ENCODE measurements around the gene FLVCR2.

FLVCR2 gene

DNA sequence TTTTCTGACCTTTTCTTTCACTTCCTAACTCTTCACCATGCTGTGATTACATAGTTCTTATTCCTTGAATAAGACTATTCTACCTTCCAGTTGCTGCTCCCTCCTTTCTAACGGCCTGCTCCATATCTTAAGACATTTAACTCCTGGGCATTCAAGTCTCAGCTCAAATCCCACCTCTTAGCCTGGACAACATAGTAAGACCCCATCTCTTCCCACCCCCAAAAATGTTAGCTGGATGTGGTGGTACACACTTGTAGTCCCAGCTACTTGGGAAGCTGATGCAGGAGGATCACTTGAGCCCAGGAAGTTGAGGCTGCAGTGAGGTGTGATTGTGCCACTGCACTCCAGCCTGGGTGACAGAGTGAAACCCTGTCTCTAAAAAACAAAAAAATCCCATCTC lies 71.4 kb downstream of the FLVCR2 start:
- Mint-ChIP-seq H3K27ac (no peak overlapping the region), H3K36me3 (ENCODE audit: low read depth) (peaks cover 55% of the 10 kb centered on the region), H3K4me1 (peaks cover 30% of the 10 kb centered on the region), H3K4me3 (no peak overlapping the region), H3K9me3 (no peaks in the 10 kb centered on the region), H3K27me3 (ENCODE audit: low read depth, poor library complexity) (no peaks in the 10 kb centered on the region)
- DNase-seq = no peak
- TF ChIP-seq, protein P1, sequence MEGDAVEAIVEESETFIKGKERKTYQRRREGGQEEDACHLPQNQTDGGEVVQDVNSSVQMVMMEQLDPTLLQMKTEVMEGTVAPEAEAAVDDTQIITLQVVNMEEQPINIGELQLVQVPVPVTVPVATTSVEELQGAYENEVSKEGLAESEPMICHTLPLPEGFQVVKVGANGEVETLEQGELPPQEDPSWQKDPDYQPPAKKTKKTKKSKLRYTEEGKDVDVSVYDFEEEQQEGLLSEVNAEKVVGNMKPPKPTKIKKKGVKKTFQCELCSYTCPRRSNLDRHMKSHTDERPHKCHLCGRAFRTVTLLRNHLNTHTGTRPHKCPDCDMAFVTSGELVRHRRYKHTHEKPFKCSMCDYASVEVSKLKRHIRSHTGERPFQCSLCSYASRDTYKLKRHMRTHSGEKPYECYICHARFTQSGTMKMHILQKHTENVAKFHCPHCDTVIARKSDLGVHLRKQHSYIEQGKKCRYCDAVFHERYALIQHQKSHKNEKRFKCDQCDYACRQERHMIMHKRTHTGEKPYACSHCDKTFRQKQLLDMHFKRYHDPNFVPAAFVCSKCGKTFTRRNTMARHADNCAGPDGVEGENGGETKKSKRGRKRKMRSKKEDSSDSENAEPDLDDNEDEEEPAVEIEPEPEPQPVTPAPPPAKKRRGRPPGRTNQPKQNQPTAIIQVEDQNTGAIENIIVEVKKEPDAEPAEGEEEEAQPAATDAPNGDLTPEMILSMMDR (IDR thresholded peaks at IDR 0.05) = no peak

DNA sequence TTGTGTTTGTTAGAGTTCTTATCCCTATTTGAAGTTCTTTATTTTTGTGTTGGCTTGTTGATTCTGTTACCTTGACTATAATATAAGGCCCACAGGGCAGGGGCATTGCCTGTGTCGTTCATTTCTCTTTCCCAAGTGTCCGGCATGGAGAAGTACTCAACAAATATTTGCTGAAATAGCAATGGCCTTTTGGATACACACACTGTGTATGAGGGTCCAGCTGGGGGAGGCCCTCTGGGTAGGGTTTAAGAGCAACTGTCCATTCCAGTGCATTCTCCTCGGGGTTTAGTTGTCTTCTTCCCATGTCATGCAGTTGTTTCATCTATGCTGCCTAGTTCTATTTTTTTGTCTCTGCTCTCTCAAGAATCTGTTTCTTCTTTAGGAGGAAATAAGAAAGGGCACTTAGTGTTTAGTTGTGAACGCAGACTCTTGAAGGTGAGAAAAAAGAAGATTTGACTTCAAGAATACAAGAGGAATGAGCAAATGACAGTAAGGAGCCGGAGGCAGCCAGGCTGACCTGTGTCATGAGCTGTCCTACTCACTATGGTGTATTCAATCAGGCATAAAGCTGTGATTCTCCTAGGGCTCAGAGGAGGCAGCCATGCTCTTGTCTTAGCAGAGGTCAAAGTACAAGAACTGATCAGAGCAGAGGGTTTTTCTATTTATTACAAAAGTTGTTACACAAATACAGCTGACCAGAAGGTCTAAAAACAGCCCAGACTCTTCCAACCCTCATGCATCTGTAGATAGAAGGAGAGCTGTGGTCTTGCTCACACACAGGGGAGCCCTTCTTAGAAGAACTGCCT lies 72.0 kb downstream of the FLVCR2 start:
- TF ChIP-seq, protein P1 (IDR thresholded peaks at IDR 0.05) = no peak
- H3K4me1 Mint-ChIP-seq = peaks cover 30% of the 10 kb centered on the region
- no peak overlapping the region for H3K4me3 Mint-ChIP-seq
- DNase-seq = no peak
- H3K9me3 Mint-ChIP-seq = no peaks in the 10 kb centered on the region
- no peak overlapping the region for H3K27ac Mint-ChIP-seq
- H3K27me3 Mint-ChIP-seq (ENCODE audit: low read depth, poor library complexity) = no peaks in the 10 kb centered on the region
- H3K36me3 Mint-ChIP-seq (ENCODE audit: low read depth) = peaks cover 55% of the 10 kb centered on the region

DNA sequence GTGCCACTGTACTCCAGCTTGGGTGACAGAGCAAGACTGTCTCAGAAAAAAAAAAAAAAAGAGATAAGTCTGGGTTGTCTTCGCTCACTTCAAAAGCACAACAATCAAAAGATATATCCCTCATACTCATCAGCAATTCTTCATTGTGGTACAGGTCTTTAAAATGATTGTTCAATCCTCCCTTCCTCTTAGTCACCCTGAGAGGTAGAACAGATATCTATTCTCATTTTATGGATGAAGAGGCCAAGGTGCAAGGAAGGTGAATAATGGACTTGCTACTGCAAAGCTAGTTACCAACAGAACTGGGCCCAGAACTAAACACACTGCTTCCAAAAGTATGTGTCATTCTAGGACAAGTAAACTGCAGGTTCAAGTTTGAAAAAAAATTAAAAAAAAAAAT lies 75.1 kb downstream of the FLVCR2 start:
- peaks cover 51% of the 10 kb centered on the region for H3K36me3 Mint-ChIP-seq (ENCODE audit: low read depth)
- H3K27ac Mint-ChIP-seq = no peak overlapping the region
- H3K27me3 Mint-ChIP-seq (ENCODE audit: low read depth, poor library complexity) = no peaks in the 10 kb centered on the region
- no peak for DNase-seq
- H3K4me3 Mint-ChIP-seq = no peak overlapping the region
- H3K4me1 Mint-ChIP-seq = peaks cover 5% of the 10 kb centered on the region
- TF ChIP-seq, protein P1 (IDR thresholded peaks at IDR 0.05) = no peak
- H3K9me3 Mint-ChIP-seq = no peaks in the 10 kb centered on the region

DNA sequence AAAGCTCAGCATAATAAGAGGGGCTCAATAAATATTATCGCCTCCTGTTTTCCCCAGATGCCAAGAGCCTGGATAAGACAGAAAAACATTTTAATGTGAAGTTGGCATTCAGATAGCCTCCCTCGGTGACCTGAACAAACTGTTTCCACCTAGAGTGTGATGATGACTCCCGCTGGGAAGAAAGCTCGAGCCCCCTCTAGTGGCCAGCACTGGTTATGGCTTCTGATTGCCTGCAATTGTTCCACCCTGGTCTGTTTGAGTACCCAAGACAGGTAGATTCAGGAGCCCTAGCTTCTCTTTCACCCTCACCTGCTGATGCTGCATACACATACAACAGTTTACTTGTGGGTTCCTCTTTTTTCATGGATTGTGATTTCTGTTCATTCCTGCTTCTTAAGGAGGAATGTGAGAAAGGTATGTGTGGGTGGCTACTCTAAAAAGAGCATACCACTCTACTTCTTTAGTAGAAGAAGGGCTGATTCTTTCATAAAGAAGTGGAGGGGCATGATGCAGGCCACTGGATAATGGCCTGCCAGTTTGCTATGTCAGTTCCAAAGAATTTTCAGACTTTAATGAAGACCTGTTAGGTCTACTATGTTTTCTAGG lies 75.8 kb downstream of the FLVCR2 start:
- Mint-ChIP-seq H3K36me3 (ENCODE audit: low read depth) (peaks cover 47% of the 10 kb centered on the region), H3K27me3 (ENCODE audit: low read depth, poor library complexity) (no peaks in the 10 kb centered on the region), H3K27ac (no peak overlapping the region), H3K4me1 (peaks cover 6% of the 10 kb centered on the region), H3K4me3 (no peak overlapping the region), H3K9me3 (no peaks in the 10 kb centered on the region)
- DNase-seq = peak; percentile 86
- TF ChIP-seq, protein P1 (IDR thresholded peaks at IDR 0.05) = peak; percentile 97

DNA sequence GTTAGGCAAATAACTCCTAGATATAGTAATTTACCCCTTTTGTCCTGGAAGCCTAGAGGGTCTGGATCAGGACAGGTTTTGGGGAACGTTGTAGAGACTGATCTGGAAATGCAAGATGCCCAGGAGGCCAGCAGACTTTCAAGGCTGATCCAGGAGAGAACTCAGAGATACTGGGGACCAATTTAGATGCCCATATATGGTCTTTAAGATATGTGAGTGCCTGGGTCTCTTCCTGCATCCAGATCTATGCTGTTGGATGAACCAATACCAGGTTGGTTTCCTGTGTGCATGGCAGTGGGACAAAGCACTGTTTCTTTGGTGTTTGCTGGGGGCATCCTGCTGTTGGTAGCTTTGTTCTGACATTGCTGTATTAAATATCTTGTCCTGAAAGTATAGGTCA lies 76.8 kb downstream of the FLVCR2 start:
- Mint-ChIP-seq H3K27ac (no peak overlapping the region), H3K4me3 (no peak overlapping the region), H3K9me3 (no peaks in the 10 kb centered on the region), H3K4me1 (peaks cover 14% of the 10 kb centered on the region), H3K27me3 (ENCODE audit: low read depth, poor library complexity) (no peaks in the 10 kb centered on the region), H3K36me3 (ENCODE audit: low read depth) (peaks cover 37% of the 10 kb centered on the region)
- no peak for DNase-seq
- TF ChIP-seq, protein P1 (IDR thresholded peaks at IDR 0.05) = no peak

Measured in nephron progenitor cell (in vitro differentiated cells).